ENCODE data around the gene LRP2.

- TF ChIP-seq RCOR1 (IDR thresholded peaks at IDR 0.05; ENCODE audit: low read depth, low read length), result no peak
- TF ChIP-seq NFE2L2 (conservative IDR thresholded peaks at IDR 0.05; ENCODE audit: low read length), result no peak
- TF ChIP-seq MYC (IDR thresholded peaks at IDR 0.05; ENCODE audit: borderline replicate concordance, low read length), result no peak
Measured at GRCh38 chr2:169095621-169096105, 266.7 kb downstream of the LRP2 start.
